Measurements from ENCODE around the gene MYOM1. TPM values are rescaled to one million over a fixed set of nuclear protein-coding genes. Genes with fewer than 3 reads are reported as not detected.
"Not testable (repeated sequence)": the region's sequence is repeated elsewhere in the genome, so short reads cannot be mapped to it uniquely, and the experiment has no call there.

Gene MYOM1
- total RNA-seq, 1 experiment from 2014 or later = 0.02 TPM

DNA sequence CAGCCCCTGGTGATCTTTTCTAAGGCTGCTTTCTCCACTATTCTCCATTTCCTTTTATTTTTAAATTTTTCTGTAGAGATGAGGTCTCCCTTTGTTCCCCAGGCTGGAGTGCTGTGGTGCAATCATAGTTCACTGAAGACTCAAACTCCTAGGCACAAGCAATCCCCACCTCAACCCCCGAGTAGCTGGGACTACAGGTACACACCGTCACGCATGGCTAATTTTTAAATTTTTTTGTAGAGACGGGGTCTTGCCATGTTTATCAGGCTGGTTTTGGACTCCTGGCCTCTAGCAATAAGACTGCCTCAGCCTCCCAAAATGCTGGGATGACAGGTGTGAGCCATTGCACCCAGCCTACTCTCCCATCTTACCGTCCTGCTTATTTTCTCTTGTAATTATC, 184.1 kb downstream of the MYOM1 start:
- DNase-seq (ENCODE audit: low spot score) = no peak

DNA sequence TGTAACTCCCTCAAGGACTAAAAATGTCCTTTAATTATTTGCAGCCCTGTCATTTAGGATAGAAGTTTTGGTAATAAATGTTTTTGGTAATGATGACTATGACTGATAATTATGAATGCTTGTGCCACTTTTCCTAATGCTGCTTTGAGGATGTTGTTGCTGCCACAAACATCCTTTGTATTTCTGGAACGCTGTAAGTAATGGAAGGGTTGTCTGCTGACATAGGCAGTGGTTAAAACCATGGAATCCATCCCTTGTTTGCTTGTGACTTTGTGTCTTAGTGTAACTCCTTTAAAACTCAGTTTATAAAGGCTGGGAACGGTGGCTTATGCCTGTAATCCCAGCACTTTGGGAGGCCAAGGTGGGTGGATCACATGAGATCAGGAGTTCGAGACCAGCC, 187.0 kb downstream of the MYOM1 start:
- DNase-seq (ENCODE audit: low spot score) = no peak

DNA sequence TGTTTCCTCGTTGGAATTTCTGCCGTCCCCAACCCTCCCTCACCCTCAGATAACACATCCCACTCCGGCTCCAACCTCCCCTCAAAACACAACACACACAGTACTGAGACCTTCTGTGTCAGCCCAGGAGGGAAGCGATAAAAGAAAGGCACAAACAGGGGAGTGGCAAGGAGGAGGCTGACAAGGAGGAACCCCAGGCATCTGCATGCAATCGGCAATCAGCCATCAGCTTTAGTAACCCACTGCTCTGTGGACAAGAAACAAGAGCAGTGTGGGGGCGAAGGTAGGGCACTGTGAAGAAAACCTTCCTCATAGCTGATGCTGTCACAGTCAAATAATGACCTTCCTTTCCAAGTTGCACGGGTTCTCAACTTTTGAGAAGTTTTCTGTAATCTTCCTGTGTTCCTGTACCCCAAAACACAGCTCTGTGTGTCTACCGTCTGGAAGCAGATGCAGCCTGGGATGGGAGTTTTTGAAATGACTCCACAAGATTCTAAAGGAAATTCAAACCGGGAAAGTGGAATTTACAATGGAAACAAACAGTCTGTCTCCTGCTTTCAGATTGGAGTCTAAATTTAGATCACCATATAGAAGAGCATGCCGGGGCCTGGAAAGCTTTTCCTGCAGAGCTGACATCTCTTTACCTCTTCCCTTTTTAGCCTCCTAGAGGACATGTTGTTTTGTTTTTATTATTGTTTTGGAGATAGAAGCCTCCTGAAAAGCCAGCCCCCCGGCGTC, 190.4 kb downstream of the MYOM1 start:
- DNase-seq (ENCODE audit: low spot score) = no peak

DNA sequence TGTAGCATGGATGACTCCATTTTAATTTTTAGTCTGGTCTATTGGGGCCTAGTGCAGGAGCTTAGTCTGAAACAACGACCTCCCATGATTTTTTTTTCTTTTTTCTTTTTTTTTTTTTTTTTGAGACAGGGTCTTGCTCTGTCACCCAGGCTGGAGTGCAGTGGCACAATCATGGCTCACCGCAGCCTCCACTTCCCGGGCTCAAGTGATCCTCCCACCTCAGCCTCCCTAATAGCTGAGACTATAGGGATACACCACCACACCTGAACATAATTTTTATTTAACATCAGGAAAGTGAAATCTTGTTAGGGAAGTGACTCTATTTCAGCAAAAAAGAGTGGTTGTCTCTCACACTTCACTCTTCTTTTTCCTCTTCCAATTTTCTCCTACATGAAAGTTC, 191.7 kb downstream of the MYOM1 start:
- DNase-seq (ENCODE audit: low spot score) = not testable (repeated sequence)

DNA sequence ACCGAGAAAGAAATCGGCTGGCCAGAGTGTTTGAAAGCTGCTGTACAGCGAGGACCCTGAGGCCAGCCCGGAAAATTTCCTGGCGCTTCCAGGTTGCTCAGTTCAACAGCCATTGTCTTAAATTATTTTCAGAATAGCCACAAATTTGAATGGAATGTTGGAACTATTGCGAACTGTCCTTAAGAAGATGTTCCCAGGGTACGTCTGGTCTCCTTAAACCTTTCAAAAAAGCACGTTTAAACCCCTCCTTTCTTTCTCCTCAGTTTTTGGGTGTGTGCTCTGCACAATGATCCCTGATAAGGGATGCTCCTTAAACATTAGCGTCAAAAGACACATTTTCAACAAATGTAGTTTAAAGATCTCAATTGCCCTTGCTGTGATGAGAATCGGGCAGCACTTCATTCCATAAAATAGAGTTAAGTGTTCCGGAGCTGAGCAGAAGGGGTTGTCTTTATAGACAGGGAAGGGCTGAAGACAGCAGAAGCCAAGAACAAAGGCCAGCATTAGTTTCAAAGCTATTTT, 192.3 kb downstream of the MYOM1 start:
- DNase-seq (ENCODE audit: low spot score) = no peak

DNA sequence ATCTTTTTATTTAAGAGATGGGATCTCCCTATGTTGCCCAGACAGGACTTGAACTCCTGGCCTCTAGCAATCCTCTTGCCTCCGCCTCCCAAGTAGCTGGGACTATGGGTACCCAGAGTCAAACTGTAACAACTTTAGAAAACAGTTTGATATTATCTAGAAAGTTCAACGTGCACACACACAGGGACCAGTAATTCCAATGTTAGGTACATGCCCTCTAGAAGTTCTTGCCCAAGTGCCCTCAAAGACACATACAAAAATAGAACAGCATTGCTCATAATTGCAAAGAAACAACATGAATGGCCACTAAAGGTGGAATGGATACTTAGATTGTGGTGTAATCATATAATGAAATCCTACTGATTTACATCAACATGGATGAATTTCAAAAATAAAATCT, 194.2 kb downstream of the MYOM1 start:
- DNase-seq (ENCODE audit: low spot score) = no peak

DNA sequence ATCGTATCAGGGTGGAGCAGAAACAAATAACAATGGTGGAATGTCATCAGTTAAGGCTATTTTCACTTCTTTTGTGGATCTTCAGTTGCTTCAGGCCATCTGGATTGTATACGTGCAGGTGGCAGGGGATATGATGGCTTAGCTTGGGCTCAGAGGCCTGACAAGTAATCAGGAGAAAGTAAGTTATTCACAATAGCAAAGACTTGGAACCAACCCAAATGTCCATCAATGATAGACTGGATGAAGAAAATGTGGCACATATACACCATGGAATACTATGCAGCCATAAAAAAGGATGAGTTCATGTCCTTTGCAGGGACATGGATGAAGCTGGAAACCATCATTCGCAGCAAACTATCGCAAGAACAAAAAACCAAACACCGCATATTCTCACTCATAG, 196.2 kb downstream of the MYOM1 start:
- DNase-seq (ENCODE audit: low spot score) = not testable (repeated sequence)

Other genes with a start within 250 kb of the MYOM1 start
- 17.1 and 21.6 TPM in 2 replicates for gene LPIN2, start 206.8 kb downstream of the MYOM1 start, total RNA-seq (2014; rRNA removed; shearing (Covaris generic))
- gene MYL12A, start 27.8 kb upstream of the MYOM1 start, total RNA-seq (2014; rRNA removed; shearing (Covaris generic)) = 437 and 447 TPM in 2 replicates
- 460 and 468 TPM in 2 replicates for gene MYL12B, start 42.2 kb upstream of the MYOM1 start, total RNA-seq (2014; rRNA removed; shearing (Covaris generic))
- gene TGIF1, start 230.2 kb upstream of the MYOM1 start, total RNA-seq (2014; rRNA removed; shearing (Covaris generic)) = 126 and 127 TPM in 2 replicates

Data from H4 (cell line).